GM18870 (cell line): ENCODE results near the gene FRA10AC1.
A peak's percentile ranks its signal among the peaks of the same experiment; 100 is the strongest.

Experiments
- ATAC-seq: cut with Tn5 transposase; IDR thresholded peaks from one replicate; pipeline ENCODE4 v1.9.1; 2021; ENCODE audit warnings: moderate library complexity; ENCODE audit not compliant: unreplicated experiment

The FRA10AC1 gene

GRCh38 chr10:93702210-93703001, at the start of gene FRA10AC1:
TSS of gene FRA10AC1 (minus strand) at chr10:93702592. CDS start at chr10:93700106, 2,486 bp downstream.
- peak; percentile 56 for ATAC-seq

DNA sequence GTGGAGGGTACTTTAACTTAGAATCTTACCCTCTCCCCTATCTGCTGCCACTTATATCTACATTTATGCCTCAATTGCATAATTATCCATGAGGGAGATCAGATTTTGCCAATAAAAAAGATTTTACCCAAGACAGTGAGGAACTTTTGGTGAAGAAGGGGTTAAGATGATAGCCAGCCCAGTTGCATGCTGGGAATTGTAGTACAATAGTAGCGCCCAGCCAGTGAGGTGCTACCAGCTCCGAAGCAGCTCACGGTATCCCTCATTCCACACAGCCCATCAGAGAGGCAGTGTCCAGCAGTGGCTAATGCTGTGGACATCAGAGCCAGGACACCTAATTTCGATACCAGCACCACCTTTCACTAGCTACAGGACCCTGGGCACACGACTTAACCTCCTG, 49.4 kb upstream of the FRA10AC1 start:
- no peak for ATAC-seq

GRCh38 chr10:93751124-93751523, 48.7 kb upstream of the FRA10AC1 start:
- ATAC-seq = no peak

DNA sequence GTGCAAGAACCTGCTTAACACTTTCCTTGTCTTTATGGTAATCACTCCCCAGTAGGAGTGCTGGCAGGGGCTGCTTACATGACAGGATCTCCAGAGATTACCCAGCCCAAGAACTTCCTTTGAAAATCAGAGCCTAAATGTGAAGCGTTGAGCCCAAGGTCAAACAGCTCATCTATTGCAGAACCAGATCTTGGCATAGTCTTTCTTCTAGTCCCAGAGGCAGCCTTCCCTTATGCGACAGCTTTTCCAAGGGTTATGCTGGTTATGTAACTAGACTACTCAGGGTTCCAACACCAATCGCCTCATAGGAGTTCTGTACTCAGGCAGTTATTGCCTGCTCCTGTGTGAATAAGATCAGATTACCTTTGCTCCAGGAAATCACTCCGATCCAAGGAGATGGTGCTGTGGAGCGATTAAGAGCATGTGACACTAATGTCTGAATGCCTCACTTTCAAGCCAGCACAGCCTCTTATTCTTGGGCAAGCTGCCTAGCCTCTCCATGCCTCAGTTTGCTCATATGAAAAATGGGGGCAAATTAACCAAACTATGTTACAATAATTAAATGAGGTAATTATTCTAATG, 46.9 kb upstream of the FRA10AC1 start:
- no peak for ATAC-seq

- ATAC-seq = no peak
Measured at GRCh38 chr10:93746844-93747284, 44.5 kb upstream of the FRA10AC1 start.

DNA sequence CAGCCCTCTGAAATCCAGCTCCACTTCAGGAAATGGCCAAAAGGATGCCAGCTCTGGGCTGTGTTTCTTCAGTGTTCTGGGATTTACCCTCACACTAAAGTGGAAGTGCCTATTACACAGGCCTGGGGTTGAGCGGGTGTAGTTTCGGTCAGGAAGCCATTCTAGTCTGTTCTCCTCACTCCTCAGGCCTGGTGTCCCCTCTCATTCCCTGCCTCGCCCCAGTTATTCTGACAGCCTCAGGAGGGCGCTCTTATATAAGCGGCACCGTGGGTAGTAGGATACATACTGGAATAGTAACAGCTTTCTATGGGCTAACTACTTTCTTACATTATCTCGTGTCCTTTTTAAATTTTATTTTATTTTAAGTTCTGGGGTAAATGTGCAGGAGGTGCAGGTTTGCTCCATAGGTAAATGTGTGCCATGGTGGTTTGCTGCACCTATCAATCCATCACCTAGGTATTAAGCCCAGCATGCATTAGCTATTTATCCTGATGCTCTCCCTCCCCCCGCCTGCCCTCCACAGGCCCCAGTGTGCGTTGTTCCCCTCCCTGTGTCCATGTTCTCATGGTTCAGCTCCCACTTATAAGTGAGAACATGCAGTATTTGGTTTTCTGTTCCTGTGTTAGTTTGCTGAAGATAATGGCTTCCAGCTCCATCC, 43.1 kb upstream of the FRA10AC1 start:
- ATAC-seq = no peak

- peak; percentile 87 for ATAC-seq
Measured at GRCh38 chr10:93742633-93743349, 40.4 kb upstream of the FRA10AC1 start.

DNA sequence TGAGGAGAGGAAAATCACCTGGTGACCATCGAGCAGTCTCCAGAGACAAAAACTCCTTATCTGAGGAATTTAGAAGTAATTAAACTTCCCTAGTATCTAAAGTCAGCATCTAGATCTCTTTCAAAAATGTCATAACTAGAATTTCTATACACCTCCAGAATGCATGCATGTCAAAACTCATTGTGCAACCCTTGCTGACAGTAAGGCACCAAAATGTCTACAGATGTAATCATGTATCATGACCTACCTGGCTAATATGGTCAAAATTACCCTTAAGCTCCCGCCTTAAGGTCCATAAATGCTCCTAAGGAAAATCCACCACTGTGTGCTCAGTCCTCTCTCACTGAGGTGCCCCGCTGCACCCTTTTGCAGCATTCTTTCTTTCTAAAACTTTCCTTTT, 39.0 kb upstream of the FRA10AC1 start:
- no peak for ATAC-seq

- no peak for ATAC-seq
Measured at GRCh38 chr10:93726024-93726423, 23.6 kb upstream of the FRA10AC1 start.

- no peak for ATAC-seq
Measured at GRCh38 chr10:93723153-93723552, 20.8 kb upstream of the FRA10AC1 start.

- ATAC-seq = no peak
Measured at GRCh38 chr10:93722550-93722949, 20.2 kb upstream of the FRA10AC1 start.

GRCh38 chr10:93719901-93720300, 17.5 kb upstream of the FRA10AC1 start:
- no peak for ATAC-seq

- ATAC-seq = no peak
Measured at GRCh38 chr10:93718937-93719725, 16.7 kb upstream of the FRA10AC1 start.

GRCh38 chr10:93716766-93717165, 14.4 kb upstream of the FRA10AC1 start:
- ATAC-seq = no peak

- peak; percentile 95 for ATAC-seq
Measured at GRCh38 chr10:93715345-93715744, 13.0 kb upstream of the FRA10AC1 start.

GRCh38 chr10:93712593-93712992, 10.2 kb upstream of the FRA10AC1 start:
- no peak for ATAC-seq

GRCh38 chr10:93711891-93712290, 9.5 kb upstream of the FRA10AC1 start:
- ATAC-seq = no peak

GRCh38 chr10:93710333-93710909, 8.0 kb upstream of the FRA10AC1 start:
- no peak for ATAC-seq

DNA sequence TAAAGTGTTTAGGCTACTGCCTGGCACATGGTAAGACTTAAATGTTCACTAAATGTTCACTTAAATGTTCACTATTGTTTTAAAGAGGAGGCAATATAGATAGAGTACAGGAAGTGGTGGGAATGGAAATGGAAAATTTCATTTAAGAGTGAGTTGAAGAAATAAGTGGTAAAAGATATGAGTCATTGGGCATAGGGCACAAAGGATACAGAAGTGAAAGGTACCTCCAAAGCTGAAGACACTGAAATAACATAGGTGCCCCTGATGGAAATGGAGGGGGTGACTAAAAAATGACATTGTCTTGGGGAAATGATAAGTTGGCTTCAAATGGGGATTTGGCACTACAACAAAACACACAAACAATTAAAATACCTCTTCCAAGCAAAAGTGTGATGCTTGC, 5.2 kb upstream of the FRA10AC1 start:
- no peak for ATAC-seq

DNA sequence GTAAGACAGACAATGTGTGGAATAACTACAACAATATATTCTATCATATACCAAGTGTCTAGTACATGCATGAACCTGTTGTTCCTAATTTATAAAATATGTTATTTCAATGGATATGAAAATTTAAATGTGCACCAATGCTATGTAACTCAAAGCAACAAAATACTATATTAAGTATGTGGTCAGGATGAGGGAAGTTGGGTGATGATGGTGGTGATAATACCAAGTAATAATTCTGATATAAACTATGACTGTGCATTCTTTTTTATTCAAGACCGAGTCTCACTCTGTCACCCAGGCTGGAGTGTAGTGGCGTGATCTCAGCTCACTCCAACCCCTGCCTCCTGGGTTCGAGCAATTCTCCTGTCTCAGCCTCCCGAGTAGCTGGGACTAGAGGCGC, 2.1 kb upstream of the FRA10AC1 start:
- no peak for ATAC-seq
